ENCODE results near the gene TRIM46.
"Not testable (repeated sequence)": the region's sequence is repeated elsewhere in the genome, so short reads cannot be mapped to it uniquely, and the experiment has no call there.

Gene TRIM46

DNA sequence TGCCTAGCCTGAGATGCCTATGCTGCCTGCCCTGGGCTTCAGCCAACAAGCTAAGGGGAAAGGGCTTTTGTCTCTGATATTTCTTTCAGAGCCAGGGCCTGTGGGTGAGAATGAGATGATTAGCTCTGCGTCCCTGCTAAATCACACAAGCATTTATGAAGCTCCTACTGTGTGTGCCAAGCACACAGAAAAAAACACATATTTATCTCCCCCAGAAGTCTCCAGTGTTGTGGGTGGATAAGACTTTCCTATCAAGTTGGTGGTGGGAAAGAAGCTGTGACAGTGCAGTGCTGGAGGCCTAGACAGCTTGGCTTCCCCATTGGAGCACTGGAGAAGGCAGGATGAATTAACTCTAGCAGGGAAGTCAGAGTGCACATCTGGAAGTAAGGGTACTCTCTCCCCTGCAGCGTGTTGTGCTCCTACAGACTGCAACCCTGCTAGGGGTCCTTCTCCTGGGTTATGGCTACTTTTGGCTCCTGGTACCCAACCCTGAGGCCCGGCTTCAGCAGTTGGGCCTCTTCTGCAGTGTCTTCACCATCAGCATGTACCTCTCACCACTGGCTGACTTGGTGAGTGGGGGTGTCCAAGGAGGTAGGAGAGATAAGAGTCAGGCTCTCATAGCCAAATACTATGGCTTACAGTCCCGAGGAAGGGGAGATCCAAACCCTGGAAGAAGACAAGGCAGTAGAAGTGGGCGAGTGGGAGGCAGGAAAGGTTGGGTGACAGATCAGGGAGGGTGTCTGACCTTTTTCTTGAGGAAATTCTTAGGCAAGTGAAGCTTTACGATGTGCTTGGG lies 36.3 kb upstream of the TRIM46 start:
- no peak for DNase-seq

DNA sequence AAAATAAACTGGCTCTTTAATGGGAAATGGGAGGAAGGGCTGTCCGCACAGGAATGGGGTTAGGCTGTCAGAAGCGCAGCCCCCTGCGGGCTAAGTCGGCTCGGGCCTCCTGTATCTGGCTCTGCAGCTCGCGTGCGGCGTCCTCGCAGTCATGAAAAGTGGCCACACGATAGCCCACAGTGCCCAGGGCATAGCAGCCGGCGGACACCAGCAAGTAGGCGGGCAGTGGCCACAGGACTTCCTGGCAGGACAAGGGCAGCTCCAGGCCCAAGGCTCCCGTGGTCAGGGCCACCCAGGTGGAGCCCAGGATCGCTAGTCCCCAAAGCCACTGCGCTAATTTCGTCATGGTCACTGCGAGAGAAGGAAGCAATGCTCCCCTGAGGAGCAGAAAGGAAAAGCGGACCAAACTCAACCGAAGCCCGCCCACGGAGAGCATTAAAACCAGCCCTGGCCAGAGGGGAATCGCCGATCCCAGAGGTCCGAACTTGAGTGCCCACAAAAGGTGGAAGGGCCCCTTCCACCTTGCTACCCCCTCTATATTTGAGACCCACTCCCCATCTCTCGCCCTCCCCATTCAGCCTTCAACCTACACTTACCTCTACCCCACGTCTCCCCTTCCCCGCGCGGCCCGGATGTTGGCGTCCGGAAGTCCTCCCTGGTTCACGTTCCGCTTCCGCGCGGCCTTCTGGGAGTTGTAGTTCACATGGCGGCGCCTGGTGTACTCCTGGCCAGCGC lies 33.6 kb upstream of the TRIM46 start, which contains the start of gene DPM3:
Gene DPM3 (minus strand): TSS at position 637 of the 735 bp plus-strand sequence. CDS start 291 bp downstream, at position 346.
- peak; percentile 88 for DNase-seq

DNA sequence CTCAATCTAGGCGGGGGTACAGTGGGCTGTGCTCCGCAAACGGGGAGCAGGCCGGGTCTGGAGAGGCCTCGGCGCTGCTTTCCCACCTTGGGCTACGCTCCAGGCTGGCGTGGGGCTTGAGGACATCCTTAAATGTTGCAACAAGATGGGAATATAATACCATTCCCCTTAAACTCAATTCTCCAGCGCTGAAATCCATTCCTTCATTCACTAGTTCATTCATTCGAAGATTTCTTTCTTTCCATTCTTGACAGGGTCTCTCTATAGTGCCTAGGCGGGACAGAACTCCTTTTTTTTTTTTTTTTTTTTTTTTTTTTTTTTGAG lies 33.1 kb upstream of the TRIM46 start:
- DNase-seq, result no peak

DNA sequence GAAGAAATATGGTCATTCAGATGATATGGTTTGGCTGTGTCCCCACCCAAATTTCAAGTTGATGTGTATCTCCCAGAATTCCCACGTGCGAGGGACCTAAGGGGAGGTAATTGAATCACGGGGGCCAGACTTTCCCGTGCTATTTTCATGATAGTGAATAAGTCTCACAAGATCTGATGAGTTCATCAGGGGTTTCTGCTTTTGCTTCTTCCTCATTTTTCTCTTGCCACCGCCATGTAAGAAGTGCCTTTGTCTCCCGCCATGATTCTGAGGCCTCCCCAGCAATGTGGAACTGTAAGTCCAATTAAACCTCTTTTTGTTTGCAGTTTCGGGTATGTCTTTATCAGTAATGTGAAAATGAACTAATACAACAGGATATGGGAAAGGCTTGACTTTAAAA lies 31.9 kb upstream of the TRIM46 start:
- DNase-seq, result no peak

GRCh38 chr1:155145491-155145890 lies 28.2 kb upstream of the TRIM46 start:
- no peak for DNase-seq

GRCh38 chr1:155155996-155156643 lies 17.5 kb upstream of the TRIM46 start:
- DNase-seq, result not testable (repeated sequence)

DNA sequence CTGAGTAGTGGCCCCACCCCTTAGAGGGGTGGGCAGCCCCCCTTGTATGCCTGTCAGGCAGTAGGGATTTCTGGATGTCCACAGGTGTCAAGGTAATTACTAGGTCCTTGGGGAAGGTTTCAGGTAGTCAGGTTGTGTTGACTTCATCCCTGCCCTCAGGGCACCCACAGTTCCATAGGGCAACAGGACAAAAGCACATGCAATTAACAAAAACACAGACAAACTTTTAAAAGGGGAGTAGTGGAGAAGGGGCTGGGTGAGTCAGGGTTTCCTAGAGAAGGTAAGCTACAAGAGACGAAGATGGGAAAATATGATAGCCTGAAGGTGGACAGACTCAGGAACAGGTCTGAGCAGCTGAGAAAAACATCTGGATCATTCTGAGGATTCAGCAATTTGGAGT lies 14.7 kb upstream of the TRIM46 start:
- no peak for DNase-seq

DNA sequence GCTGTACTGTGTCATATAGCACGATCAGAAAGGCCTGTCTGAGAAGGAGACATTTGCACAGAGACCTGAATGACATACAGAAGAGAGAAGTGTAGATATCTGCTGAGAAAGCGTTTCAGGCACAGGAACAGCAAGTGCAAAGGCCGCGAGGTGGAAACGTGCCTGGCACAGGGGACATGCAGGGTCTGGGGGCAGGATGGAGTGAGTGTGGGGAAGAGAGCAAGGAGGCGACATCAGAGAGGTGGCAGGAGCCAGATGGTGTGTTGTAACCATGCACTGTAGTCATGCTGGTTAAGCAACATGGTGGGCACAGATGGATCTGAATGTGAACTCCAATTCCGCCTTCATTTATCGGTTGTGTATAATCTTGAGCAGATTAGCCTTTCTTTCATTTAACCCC lies 13.5 kb upstream of the TRIM46 start:
- no peak for DNase-seq

GRCh38 chr1:155162631-155163030 lies 11.0 kb upstream of the TRIM46 start:
- DNase-seq, result not testable (repeated sequence)

- DNase-seq, result not testable (repeated sequence)
Observed at GRCh38 chr1:155163785-155164184, 9.9 kb upstream of the TRIM46 start.

DNA sequence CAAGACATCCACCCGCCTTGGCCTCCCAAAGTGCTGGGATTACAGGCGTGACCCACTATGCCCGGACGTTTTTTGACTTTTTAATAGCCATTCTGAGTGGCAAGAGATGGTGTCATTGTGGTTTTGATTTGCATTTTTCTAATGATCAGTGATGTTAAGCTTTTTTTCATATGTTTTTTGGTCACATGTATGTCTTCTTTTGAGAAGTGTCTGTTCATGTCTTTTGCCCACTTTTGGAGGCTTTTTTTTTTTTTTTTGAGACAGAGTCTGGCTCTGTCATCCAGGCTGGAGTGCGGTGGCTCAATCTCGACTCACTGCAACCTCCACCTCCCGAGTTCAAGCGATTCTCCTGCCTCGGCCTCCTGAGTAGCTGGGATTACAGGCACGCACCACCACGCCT lies 9.0 kb upstream of the TRIM46 start:
- DNase-seq, result not testable (repeated sequence)

DNA sequence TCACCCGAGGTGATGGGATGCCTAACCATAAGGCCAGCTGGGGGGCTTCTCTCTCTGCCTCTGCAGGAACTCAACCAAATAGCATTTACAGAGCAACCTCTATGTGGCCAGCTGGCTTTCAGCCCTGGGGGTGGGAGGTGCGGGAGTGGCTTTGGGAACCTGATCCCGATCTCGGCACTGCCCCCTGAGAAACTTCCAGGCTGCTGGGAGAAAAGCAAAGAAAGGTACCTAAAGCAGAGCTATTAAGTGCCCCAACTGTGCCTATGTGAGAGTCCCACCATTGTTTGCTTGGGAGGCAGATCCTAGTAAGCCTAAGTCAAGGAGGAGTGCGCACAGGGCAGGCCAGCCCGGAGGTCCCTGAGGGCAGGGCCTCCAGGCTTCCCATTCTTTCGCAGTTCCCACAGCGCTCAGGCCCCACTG lies 7.6 kb upstream of the TRIM46 start:
- DNase-seq, result no peak

GRCh38 chr1:155166471-155167165 lies 7.0 kb upstream of the TRIM46 start:
- DNase-seq, result no peak

DNA sequence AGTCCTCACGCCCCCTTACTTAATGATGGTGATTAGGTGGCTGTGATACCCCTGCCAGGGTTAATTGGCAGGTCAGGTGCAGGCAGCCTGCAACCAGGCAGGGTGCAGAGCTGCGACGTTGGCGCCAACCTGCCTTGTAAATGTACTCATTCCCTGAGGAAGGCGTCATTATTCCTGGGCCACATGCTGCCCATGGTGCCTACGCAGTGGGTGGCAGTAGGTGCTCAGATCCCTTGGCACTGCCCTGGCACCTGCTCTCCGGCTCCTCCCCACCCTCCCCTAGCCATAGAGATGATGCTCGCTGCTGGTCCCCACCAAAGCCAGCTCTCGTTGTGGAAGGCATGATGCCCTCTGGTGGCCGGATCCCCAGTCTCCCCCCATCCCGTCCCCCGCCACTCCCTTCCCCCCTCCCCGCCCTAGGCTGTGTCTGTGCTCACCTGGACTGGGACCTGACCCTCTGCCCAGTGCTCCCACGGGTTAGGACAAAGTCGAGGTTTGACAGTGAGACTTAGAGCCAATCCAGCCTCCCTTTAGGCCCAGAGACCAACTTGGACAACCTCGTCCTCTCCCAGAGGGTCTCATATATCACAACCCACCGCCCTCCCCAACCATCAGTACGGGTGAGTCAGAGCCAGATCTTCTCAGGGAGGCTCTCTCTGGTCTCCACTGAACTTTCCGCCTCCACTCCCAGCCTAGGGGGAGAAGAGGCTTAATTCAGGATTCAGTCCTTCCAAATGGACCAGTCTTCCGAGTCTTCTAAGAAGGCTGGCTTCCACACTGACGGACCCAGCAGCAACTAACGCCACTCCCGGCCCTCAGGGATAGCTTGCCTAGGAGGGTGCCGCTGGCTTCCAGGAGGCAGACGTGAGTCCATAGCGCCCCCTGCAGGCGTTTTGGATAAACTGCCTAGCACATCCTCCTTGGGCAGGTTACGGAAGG lies 6.2 kb upstream of the TRIM46 start:
- DNase-seq, result peak; percentile 85

DNA sequence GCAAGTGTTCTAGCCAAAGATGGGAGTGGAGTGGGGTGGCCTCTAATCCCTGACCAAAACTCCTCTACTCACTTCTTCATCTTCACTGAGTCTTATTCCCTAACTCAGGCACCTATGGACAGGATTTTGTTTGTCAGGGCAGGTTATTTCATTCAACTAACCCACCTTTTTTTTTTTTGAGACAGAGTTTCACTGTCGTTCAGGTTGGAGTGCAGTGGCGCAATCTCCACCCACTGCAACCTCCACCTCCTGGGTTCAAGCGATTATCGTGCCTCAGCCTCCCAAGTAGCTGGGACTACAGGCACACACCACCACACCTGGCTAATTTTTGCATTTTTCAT lies 5.6 kb upstream of the TRIM46 start:
- not testable (repeated sequence) for DNase-seq

- DNase-seq, result no peak
Observed at GRCh38 chr1:155168456-155169210, 5.0 kb upstream of the TRIM46 start.

DNA sequence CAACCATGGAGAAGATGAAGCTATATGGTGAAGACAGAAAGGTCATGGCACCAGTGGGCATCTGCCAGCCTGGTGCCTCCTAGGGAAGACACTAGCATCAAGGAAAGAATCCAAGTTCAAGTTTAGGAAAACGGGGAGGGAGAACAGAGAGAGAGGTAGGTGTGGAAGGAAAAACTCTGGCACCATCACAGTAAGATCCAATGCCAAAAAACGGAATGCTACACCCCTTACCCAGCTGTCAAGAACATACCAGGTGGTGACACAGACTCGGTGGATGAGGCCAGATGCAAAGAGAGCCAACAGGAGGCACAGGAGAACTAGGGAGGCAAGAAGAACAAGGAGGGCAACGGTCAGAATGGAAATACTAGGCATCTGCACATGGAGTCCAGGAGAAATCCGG lies 4.1 kb upstream of the TRIM46 start:
- no peak for DNase-seq

GRCh38 chr1:155170101-155170785 lies 3.4 kb upstream of the TRIM46 start:
- no peak for DNase-seq

- DNase-seq, result no peak
Observed at GRCh38 chr1:155170806-155171205, 2.8 kb upstream of the TRIM46 start.

DNA sequence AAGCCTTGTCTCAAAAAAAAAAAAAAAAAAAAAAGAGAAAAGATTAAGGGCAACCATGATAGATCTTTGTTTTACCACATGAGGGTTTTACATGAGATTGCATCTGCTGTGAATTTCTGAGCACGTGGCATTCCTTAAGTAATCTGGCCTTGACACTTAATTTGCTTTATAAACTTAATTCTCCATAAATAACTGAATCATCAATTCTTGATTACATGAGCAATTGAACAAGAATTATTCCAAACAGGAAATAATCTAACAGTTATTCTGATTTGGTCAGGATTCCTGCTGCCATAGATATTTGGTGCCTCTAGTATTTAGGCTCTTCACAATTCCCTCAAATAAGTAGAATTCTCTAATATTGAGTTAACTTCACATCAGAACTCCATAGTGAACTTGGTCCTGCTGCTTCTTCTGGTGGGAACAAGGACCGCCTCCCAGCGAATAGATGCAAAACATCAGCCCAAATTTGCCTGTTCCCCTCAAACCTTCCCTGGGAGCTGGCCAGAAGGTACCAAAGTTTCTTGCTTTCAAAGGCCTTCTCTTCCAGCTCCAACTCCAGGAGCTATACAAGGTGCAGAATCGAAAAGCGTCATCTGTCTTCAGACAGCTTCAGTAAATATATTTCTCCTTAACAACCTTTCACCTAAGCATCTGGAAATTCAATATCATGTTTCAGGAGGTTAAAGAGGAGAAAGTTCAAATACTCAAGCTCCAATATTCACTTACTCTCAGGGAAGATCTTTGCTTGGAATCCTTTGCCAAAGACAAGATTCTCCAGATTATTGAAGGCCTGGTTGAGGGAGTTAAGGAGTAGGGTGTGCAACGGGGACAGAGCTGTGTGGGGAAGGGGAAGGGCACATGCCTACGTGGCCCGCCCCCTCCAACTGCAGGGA lies 1.6 kb upstream of the TRIM46 start:
- DNase-seq, result no peak
